NCI-H69 (cell line): Measurements from ENCODE around the gene PNPLA1.

Experiments
- DNase-seq: peaks from one replicate; lab custom pipeline; 2025; lab: John Stamatoyannopoulos, UW

The PNPLA1 gene

DNA sequence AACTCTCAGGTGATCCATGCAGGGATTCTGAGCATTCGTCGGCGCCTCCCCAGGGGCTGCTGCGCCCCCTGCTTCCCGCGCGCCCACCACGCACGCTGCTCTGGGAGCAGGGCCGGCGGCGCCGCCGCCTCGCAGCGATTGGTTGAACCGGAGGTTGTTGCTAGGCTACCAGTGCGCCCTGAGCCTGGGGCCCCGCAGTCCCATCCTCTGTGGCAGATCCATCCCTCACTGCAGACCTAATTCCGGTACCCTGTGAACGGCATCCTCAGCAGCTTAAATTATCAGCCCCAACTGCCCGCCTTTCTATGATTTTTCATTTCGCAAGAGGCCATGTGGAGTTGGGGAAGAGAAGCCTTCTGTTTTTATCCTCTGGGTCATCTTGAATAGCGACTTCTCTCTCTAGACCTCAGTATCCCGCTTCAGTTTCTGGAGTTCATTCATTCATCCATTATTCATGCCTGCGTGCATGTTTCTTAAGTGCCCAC, 15.4 kb downstream of the PNPLA1 start:
- peak; percentile 51 for DNase-seq

DNA sequence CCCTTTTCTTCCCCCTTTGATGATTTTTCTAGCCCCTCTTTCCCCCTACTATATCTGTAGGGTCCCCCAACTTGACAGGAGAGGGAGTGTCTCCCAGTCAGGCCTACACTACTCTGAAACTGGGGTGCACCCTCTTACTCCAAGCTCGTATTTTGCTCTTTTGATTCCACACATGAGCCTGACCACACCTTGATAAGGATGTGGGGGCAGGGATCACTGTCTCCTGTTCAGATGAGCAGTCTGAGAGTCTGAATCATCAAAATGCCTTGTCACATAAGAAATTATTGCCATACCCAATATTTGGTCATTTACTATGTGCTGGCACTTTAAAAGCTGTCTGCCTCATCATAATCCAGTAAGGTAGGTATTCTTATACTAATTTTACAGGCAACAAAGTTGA, 15.9 kb downstream of the PNPLA1 start:
- no peak for DNase-seq

DNA sequence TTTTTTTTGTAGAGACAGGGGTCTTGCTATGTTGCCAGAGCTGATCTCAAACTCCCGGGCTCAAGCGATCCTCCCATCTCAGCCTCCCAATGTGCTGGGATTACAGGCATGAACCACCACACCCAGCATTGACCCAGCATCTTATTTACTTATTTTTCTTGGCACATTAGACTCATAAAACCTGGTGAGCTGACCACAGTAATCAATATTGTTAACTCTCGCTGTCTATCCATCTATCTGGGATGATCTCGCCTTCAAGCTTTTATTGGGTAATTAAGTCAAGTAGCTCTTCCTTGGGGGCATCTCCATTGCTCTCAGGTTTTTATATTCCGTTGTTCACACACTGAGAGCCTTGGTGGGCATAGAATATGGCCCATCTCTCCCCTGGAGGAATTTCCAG, 17.0 kb downstream of the PNPLA1 start:
- DNase-seq: no peak

DNA sequence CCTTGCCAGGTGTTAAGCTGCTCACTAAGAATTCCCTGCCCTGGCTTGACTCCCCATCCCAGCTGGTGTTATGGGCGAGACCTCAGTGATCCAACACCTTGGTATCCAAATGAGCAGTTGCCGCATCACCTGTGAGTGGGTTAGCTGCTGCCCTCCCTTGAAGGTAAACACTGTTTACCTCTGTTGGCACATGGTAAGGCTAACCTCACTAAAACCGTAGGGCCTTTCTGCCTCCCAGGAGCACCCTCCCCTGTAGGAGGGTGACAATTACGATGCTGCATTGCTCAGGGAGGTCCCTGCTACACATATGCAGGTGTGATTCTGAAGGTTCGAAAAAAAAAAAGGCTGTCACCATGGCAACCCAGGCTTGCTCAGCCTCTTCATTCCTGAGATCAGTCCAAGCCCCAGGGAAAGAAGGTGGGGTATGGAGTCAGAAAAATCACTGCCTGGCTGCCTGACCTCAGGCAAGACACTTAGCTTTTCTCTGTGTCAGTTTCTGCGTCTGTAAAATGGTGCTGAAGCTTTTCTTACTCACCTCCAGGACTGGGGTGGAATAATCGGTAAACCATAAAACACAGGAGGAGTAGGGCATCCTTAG, 19.5 kb downstream of the PNPLA1 start:
- DNase-seq: peak; percentile 94

DNA sequence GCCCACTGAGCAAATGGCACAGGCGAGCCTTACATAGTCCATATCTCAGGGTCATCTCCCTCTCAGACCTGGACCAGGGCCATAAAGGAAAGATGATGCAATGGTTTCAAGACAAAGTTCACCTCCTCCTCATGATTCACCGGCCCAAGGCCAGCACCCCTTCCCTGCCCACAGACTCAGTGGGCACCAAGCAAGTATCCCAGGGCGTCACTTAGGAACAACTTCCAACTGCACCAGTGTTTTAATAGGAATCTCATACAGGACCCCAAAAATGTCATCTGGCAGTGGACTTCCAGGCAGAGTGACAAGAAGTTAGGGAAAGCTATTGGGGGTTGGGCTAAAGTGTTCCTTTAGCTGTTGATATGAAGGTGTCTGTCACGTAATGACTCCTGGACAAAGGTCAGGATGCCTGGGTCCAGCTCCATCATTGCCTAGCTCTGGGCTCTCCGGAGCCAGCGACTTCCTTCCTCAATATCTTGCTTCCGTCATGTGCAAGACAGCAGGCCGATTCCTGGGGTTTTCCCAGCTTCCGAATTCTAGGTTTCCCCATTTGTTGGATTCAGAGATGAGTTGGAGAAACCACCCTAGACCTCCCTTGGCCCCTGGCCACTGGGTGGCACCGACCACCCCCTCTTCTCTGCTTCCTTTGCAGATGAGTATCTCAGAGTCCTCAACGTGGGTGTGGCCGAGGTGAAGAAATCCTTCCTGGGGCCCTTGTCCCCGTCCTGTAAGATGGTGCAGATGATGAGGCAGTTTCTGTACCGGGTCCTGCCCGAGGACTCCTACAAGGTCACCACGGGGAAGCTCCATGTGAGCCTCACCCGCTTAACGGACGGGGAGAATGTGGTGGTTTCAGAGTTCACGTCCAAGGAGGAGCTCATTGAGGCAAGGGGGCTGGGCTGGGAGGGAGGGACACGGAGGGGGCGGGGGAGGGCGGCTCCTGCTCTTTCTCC, 21.1 kb downstream of the PNPLA1 start:
- no peak for DNase-seq

DNA sequence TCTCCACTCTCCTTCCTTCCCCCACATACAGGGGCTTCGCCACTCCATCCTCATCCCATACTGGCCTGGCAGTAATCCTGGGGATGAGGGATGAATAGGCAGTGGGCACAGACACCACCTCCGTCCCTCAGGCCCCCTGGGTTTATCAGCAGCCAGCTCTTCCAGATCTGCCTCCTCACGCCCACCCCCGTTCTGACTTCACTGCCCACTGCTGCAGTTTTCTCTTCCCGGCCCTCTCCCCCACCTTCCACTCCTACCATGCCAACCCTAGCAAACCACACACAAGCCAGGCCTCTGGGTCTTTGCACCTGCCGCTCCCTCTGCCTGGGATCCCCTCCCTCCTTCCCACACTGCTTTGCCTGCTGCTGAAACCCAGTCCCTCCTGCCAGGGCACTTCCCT, 22.3 kb downstream of the PNPLA1 start:
- no peak for DNase-seq

DNA sequence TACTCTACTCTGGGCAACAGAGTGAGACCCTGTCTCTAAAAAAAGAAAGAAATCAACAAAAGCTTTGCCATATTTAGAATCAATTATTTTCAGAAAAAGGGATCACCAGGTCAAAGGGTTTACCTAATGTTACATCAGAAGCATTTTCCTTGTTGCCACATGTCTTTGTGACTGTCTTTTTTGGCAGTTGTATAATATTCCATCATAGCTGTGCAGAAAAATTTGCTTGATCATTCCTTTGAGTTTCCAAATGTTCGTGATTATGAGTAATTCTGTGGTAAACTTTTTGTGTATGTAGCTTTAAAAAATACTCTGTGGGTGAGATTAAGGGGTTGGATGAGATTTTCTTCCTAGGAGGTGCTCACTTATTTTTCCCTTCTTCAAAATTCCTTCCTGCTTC, 26.4 kb downstream of the PNPLA1 start:
- DNase-seq: no peak

DNA sequence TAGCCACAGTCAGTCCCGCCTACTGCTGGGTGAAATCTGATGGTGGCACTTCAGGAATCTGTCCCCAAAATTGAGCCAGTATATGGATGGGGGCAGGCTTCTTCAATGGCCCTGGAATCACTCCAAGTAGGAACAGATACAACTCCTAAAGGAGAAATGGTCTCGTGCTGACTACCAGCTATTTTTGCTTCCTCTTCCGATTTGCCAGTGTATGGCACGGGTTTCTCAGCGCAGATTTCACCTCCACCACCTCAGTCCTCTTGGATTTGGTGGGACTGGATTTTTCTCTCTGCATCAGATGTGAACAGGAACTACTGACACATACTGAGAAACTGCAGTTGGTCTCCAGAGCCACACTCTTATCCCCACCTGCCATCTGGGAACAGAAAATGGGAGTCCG, 27.2 kb downstream of the PNPLA1 start:
- no peak for DNase-seq

DNA sequence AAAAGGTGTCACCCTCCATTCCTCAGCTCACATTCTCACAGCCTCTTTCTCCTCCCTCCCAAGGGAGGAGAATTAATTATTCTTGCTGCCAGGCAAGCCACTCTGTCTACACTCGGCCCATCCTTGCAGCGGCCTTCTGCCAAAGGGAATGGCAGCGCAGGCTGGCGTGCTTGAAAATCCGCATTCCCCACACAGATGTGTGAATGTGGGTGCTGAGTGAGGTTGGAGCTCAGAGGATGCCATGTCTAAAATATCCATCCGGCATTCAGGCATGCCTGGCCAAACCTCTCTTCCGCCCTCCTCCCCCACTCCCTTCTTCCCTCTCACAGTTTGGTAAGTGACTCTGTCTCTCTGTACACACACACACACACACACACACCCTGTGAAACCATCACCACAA, 27.7 kb downstream of the PNPLA1 start:
- no peak for DNase-seq

DNA sequence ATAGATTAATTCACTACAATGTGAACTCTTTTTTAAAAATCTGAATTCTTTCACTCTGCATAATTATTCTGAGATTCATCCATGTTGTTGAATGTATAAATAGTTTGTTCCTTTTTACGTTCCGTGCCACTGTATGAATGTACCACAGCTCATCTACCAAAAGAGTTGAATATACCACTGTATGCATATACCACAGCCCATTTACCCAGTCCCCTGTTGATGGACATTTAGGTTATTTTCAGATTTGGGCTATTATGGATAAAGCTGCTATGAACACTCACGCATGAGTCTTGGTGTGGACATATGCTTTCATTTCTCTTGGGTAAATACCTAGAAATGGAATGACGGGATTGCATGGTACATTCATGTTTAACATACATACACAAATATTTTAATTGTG, 28.2 kb downstream of the PNPLA1 start:
- DNase-seq: no peak

DNA sequence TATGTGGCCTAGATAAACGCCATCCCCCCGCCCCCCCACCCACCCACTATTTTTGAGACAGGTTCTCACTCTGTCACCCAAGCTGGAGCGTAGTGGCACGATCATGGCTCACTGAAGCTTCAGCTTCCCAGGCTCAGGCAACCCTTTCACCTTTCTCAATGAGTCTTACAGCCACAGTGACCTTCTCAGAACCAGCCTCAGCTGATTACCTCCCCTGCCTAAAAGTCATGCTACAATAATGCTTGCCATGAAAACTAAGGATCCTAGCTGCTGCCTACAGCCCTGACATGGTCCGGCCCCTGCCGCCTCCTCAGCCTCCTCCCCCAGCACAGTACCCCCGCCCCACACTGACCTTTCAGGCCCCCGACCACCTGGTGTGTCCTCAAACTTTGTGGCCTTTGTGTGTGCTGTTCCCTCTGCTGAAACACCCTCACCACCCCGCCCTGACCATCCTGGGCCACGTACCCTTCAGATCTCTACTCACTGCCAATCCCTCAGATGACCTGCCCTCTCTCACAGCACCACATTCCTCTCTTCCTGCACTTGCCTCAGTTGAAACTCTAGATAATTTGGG, 31.3 kb downstream of the PNPLA1 start:
- no peak for DNase-seq

DNA sequence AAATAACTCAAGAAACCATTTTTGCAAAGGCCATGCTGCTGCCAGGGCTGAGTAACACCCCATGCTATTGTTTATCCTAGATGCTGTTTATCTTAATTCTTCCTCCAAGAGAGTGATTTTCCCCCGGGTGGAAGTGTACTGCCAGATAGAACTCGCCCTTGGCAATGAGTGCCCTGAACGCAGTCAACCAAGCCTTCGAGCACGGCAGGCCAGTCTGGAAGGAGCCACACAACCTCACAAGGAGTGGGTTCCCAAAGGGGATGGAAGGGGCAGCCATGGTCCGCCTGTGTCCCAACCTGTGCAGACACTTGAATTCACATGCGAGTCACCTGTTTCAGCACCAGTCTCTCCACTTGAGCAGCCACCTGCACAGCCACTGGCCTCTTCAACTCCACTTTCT, 31.9 kb downstream of the PNPLA1 start:
- DNase-seq: no peak

DNA sequence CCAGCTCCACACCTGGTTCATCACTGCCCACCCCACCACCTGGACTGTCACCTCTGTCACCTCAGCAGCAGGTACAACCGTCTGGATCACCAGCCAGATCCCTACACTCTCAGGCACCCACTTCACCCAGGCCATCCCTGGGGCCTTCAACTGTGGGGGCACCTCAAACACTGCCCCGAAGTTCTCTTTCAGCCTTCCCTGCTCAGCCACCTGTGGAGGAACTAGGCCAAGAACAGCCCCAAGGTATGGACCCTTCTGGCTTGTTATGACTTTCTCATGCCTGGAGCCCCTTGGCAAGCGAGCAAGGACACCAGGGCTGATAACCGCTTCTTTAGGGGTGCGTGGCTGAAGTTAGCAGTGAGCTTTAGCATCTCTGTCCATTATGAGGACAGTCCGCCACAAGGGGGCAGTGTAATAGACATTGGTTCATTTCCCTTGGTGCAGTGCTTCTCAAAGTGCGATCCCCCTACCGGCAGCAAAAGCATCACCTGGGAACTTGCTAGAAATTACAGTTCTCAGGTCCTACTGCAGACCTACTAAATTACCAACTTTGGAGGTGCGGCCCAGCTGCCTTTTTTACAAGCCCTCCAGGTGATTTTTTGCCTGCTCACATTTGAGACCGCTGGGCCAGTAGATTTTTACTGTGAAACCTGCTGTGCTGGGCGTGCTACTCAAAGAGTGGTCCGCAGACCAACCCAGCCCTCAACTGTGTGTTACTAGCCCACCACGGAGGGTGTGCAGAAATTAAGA, 32.5 kb downstream of the PNPLA1 start:
- DNase-seq: peak; percentile 94

DNA sequence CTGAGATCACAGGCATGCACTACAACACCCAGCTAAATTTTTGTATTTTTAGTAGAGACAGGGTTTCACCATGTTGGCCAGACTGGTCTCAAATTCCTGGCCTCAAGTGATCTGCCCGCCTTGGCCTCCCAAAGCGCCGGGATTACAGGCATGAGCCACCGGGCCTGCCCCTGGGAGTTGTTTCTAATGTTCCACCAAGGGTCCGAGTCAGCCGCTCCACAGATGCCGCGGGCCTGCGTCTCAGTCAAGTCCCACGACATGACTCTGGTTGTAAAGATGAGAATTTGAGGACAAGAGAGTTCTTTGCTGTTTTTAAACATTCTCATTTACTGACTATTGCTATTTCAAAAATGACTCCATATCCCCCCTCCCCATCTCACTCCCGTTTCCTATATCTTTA, 36.0 kb downstream of the PNPLA1 start:
- no peak for DNase-seq

DNA sequence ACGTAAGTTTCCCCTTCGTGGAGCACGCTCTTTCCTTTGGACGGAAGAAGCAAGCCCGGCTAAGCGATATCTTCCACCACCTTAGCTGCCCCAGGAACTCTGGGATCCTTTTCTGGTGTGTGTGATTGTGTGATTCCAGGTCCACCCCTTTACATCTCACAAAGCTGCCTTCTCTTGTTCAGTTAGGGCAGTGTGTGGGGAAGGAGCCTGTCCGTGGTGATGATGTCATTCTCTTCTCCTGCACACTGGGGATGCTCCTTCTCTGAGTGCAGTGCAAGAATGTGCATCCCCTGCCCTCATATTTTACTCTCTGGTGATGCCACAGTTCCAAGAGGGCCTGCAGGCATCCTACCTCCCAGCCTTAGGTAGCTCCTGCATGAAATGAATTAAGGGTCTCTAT, 36.5 kb downstream of the PNPLA1 start:
- no peak for DNase-seq

DNA sequence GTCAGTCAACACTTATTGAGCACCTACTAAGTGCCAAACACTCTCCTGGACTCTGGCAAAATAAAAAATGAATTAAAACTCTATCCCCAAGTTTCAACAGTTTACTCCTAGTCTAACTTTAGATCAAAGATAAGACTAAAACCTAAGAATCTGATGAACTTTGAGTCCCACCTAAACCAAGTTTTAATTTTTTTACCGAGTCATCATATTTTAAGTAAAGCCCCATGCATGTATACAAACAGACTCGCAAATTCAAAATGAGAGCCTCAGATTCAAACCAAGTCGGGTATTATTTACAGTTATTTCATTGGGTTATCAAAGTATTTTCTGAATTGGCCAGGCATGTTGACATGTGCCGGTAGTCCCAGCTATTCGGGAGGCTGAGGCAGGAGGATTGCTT, 38.7 kb downstream of the PNPLA1 start:
- DNase-seq: no peak

DNA sequence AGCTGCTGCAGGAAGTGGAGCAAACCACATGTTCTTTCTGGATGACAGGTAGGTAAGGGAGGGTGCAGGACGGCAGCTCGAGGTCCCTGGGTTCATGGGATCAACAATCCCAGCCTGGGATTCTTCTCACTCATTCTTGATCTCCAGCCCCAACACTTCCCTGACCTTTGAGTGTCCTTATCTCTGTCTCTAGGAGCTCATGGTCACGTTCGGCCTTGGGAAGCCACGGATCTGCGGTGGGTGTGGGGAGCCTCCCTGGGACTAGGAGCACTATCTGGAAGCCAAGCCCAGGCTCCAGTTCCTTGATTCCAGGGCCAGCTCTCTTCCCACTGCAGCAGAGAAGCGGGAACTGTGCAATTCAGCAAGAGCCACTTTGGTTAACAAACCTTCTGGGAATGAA, 39.3 kb downstream of the PNPLA1 start:
- no peak for DNase-seq

DNA sequence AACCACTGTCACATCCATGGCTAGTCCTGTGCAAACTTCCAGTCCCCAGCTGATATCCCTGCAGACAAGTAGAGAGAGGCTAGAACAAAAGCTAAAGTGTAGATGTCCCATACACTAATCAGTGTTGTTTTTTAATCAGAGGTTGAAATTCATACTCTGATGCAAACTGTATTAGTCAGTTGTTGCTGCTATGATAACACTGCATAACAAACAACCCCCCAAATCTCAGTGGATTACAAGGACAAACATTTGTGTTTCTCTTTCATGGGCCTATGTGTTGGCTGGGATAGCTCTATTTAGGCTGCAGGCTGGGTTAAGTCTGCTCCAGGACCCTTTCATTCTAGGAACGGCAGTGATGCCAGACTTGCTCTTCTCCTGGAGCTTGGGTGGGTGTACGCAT, 40.0 kb downstream of the PNPLA1 start:
- no peak for DNase-seq

DNA sequence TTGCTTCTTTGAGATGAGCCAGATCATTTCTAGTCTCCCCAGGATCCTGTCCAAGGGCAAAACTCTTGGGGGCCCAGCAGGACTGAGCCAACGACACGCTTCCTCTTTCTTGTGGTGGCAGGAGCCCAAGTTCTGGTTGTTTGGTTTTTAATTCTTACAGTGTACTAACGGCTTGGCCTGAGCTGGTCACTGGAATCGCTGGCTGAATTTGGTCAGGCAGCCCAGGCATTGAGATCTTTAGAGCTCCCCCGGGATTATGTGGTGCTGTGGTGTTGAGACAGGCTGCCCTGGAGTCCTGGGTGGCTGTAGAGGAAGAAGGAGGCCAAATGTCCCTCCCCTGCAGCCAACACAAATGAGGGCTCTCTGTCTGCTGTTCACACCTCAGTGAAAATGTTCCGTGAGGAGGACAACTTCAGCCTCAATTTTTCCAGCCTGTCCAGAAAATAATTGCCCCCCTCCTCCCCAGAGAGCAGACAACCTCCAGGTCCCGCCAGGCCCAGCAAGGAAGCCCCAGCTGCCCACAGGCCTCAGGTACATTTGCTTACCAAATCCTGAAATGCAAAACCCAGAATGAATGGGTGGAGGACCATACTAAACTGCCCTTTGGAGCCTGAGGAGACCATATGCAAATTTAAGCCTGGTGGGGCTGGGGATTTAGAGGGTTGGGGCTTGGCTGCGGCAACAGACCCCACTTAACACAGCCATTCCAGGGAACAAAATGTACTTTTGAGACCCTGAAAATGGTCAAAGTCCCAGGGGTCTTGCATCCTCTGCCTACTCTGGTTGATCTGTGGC, 43.2 kb downstream of the PNPLA1 start:
- peak; percentile 31 for DNase-seq

DNA sequence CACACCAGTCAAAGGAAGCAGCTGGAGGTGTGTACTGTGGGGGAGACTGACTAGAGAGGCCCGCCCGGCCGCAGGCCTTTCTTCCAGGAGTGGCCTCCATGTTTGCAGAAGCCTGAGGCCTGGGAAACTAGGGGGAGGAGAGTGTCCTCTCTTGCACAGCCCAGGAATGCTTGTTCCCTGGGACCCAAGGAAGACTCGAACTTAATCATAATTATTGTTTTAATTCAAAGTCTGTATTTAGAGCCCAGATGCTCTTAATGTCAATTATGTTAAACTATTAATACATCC, 43.7 kb downstream of the PNPLA1 start:
- peak; percentile 38 for DNase-seq

DNA sequence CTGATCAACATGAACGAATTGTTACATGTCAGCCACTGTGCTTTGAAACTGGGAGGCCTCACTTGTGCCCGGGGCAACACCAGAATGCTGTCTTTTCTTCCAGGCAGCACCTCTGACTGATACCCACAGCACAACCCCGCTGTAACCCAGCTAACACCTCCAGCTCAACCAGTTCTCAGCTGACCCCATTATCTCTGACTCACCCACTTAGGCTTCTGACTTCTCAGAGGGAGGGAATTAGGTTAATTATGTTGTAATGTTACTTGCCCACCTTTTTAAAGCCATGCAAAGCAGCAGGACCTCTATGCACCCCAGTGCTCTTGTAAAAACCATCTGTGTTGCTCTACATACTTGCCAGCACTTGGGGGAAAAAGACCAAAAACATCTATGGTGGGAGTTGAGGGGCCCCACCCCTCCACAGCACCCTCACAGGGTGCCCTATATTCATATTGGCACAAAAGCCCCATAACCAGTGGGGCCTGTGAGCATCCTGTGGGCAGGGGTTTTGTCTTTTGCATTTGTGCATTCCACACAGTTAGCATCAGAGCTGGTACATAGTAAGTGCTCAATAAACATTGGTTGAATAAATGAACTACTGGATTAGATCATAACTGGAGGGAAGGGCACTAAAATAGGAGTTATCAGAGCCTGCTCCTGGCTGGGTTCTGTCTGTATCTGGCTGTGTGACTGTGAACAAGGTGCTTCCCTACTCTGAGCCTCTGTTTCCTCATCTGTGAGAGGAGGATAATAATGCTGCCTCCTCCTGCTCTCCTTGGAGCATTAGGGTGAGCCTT, 44.6 kb downstream of the PNPLA1 start:
- DNase-seq: peak; percentile 90
